Keratinocyte (primary cell): ENCODE measurements around the gene BLTP1. TPM values are rescaled to one million over a fixed set of nuclear protein-coding genes. Genes with fewer than 3 reads are reported as not detected.

ENCODE experiments used
- DNase-seq: peaks from one replicate; pipeline ENCODE4 v3.0.0-alpha.2; 2011; ENCODE audit warnings: low read depth, missing footprints, low spot score
- FAIRE-seq: peaks from 2 replicates; lab custom pipeline; 2011; peaks lifted over from hg19 to GRCh38; lab: Jason Lieb, UNC
- H2AFZ ChIP-seq: 2 replicates; pipeline ENCODE4 v1.6.0; 2012; ENCODE audit warnings: low read length, control low read depth, inconsistent platforms; ENCODE audit not compliant: control insufficient read depth
- H3K27ac ChIP-seq: 2 replicates; pipeline ENCODE4 v1.5.1; 2011; ENCODE audit warnings: low read length; ENCODE audit not compliant: control insufficient read depth, insufficient read depth
- H3K27me3 ChIP-seq: 3 replicates; pipeline ENCODE4 v1.6.0; 2011; ENCODE audit warnings: low read length; ENCODE audit not compliant: control insufficient read depth, insufficient read depth; ENCODE audit errors: extremely low read depth
- H3K36me3 ChIP-seq, 2 experiments: 2 replicates in 1 of 2; 3 replicates in 1 of 2; pipeline ENCODE4 v1.5.1; 2011; ENCODE audit warnings: low read length in 2 of 2, mild to moderate bottlenecking in 1 of 2; ENCODE audit not compliant: control insufficient read depth in 2 of 2, insufficient read depth in 2 of 2; ENCODE audit errors: extremely low read depth in 1 of 2
- H3K4me1 ChIP-seq: 3 replicates; pipeline ENCODE4 v1.5.1; 2011; ENCODE audit warnings: low read length; ENCODE audit not compliant: control insufficient read depth, insufficient read depth; ENCODE audit errors: extremely low read depth
- H3K4me2 ChIP-seq: 3 replicates; pipeline ENCODE4 v1.6.0; 2011; ENCODE audit warnings: low read depth, low read length; ENCODE audit not compliant: control insufficient read depth, insufficient read depth; ENCODE audit errors: extremely low read depth
- H3K4me3 ChIP-seq, 3 experiments: fragments of 200-600 bp in 1 of 3; sonication (generic) in 1 of 3; 2 replicates in 2 of 3; 3 replicates in 1 of 3; pipeline ENCODE4 v1.5.1; 2011 to 2016; ENCODE audit warnings: low read length in 3 of 3, mild to moderate bottlenecking in 3 of 3, control low read depth in 2 of 3, inconsistent platforms in 1 of 3, low read depth in 1 of 3, mixed read lengths in 1 of 3, mixed run types in 1 of 3, moderate library complexity in 1 of 3; ENCODE audit not compliant: control insufficient read depth in 2 of 3, insufficient read depth in 2 of 3; ENCODE audit errors: extremely low read depth in 1 of 3
- H3K79me2 ChIP-seq: 2 replicates; pipeline ENCODE4 v1.6.0; 2012; ENCODE audit warnings: low read length; ENCODE audit not compliant: control insufficient read depth, insufficient read depth
- H3K9ac ChIP-seq: 3 replicates; pipeline ENCODE4 v1.6.0; 2011; ENCODE audit warnings: low read length; ENCODE audit not compliant: control insufficient read depth, insufficient read depth; ENCODE audit errors: extremely low read depth
- H3K9me1 ChIP-seq: 3 replicates; pipeline ENCODE4 v1.6.0; 2011; ENCODE audit warnings: low read length; ENCODE audit not compliant: control insufficient read depth, insufficient read depth; ENCODE audit errors: extremely low read depth
- H3K9me3 ChIP-seq: 2 replicates; pipeline ENCODE4 v1.5.1; 2012; ENCODE audit warnings: low read depth, low read length; ENCODE audit not compliant: control insufficient read depth
- H4K20me1 ChIP-seq: 3 replicates; pipeline ENCODE4 v1.6.0; 2011; ENCODE audit warnings: low read length; ENCODE audit not compliant: control insufficient read depth, insufficient read depth; ENCODE audit errors: extremely low read depth
- EZH2 ChIP-seq: IDR thresholded peaks from one replicate; pipeline ENCODE4 v1.6.1; 2012; ENCODE audit warnings: inconsistent platforms, mild to moderate bottlenecking, low read length, moderate library complexity
- dilution Hi-C: fragments of 300-500 bp; cut with MboI; formaldehyde crosslinking; loops from one replicate; pipeline ENCODE4 v1.7.0; 2020; ENCODE audit warnings: low sequenced_read_pairs; ENCODE audit not compliant: extremely low pct_ligation_motif_present
- polyA plus RNA-seq, 5 experiments: library from polyadenylated mRNA; depleted of rRNA in 3 of 5; stranded (reverse) in 3 of 5; stranded (forward) in 1 of 5; unstranded in 1 of 5; fragments of >200 nt; gene quantifications; 1 replicate in 1 of 5; 2 replicates in 3 of 5; 3 replicates in 1 of 5; pipeline versions ENCODE4 v1.2.1 to v1.2.3, GENCODE V29; 2011 to 2012; ENCODE audit warnings: missing spikeins in 2 of 5, low read depth in 1 of 5, low replicate concordance in 1 of 5
- TF ChIP-seq, protein P1 (sequence below), 3 experiments: IDR thresholded peaks in 1 of 3; conservative IDR thresholded peaks in 1 of 3; optimal IDR thresholded peaks in 1 of 3; 2 replicates in 2 of 3; 3 replicates in 1 of 3; pipeline versions ENCODE3 to v1.5.1; 2011; ENCODE audit warnings: low read length in 3 of 3, mild to moderate bottlenecking in 3 of 3, moderate library complexity in 2 of 3, control low read depth in 1 of 3, inconsistent platforms in 1 of 3; ENCODE audit not compliant: insufficient read depth in 2 of 3; ENCODE audit errors: extremely low read depth in 1 of 3

BLTP1 gene
- polyA plus RNA-seq, 1 donor (not counting 4 experiments of a cell fraction or from before 2014, with no cell fraction given), result 28.9 TPM

DNA sequence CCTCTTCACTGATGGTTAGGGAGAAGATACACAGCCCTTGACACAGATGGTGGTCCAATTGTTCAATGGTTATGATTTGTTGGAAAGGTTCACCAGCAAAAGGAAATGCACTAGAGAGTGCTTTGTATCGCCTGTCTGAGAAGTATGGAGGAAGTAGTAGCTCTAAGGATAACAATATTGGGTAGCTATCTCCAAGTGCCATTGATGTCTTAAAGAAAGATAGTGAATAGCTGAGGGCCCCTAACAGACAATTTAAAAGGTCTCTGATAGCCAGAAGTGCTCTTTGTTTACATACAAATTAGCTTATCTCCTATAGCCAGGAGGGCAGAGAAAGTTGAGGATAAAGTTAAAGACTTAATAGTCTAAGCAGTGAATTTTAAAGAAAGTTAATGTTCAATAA, 33.9 kb upstream of the BLTP1 start:
- dilution Hi-C loops, result no loop called here
- H3K27ac ChIP-seq, result no peak overlapping the region
- H3K9ac ChIP-seq, result no peak overlapping the region
- H3K9me1 ChIP-seq, result no peaks in the 10 kb centered on the region
- H3K4me3 ChIP-seq, result no peak overlapping the region
- H3K79me2 ChIP-seq, result no peaks in the 10 kb centered on the region
- no peaks in the 10 kb centered on the region for H3K9me3 ChIP-seq
- no peak for DNase-seq
- no peaks in the 10 kb centered on the region for H3K36me3 ChIP-seq
- FAIRE-seq, result no peak
- no peak for TF ChIP-seq EZH2
- TF ChIP-seq, protein P1, sequence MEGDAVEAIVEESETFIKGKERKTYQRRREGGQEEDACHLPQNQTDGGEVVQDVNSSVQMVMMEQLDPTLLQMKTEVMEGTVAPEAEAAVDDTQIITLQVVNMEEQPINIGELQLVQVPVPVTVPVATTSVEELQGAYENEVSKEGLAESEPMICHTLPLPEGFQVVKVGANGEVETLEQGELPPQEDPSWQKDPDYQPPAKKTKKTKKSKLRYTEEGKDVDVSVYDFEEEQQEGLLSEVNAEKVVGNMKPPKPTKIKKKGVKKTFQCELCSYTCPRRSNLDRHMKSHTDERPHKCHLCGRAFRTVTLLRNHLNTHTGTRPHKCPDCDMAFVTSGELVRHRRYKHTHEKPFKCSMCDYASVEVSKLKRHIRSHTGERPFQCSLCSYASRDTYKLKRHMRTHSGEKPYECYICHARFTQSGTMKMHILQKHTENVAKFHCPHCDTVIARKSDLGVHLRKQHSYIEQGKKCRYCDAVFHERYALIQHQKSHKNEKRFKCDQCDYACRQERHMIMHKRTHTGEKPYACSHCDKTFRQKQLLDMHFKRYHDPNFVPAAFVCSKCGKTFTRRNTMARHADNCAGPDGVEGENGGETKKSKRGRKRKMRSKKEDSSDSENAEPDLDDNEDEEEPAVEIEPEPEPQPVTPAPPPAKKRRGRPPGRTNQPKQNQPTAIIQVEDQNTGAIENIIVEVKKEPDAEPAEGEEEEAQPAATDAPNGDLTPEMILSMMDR (optimal IDR thresholded peaks at IDR 0.05 in 1 of 3, IDR thresholded peaks at IDR 0.05 in 1 of 3, conservative IDR thresholded peaks at IDR 0.05 in 1 of 3; ENCODE audit: extremely low read depth in 1 of 3, insufficient read depth in 2 of 3, low read length in 3 of 3), result no peak
- H2AFZ ChIP-seq, result no peak overlapping the region
- H4K20me1 ChIP-seq, result no peaks in the 10 kb centered on the region
- H3K4me1 ChIP-seq, result no peaks in the 10 kb centered on the region
- H3K4me2 ChIP-seq, result no peak overlapping the region
- H3K27me3 ChIP-seq, result no peaks in the 10 kb centered on the region

DNA sequence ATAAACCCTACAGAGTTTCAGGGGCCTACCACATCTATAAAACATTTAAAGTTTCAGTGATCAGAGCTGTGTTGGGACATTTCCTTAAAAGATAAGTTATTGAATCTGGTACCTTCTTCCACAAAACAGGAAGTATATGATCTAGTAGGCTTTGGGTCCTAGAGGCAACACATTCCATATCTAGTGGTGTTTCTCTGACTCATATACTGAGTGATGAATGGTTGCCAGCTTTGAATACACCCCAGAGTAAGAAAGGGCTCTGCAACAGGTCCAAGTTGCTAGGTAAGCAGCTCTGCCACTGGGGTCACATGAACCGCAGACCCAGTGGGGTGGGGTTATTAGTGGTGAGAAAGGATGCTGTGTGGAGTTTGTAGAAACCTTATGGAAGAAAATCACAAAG, 32.4 kb upstream of the BLTP1 start:
- no peak for FAIRE-seq

More for the DNA sequence above, 32.4 kb upstream of the BLTP1 start:
- DNase-seq, result no peak
- Histone ChIP-seq H3K36me3 (no peaks in the 10 kb centered on the region), H3K27me3 (no peaks in the 10 kb centered on the region), H3K9me1 (no peaks in the 10 kb centered on the region), H3K79me2 (no peaks in the 10 kb centered on the region), H3K27ac (no peak overlapping the region), H3K4me2 (no peak overlapping the region), H3K9ac (no peak overlapping the region), H3K9me3 (no peaks in the 10 kb centered on the region), H4K20me1 (no peaks in the 10 kb centered on the region), H3K4me3 (no peak overlapping the region), H3K4me1 (no peaks in the 10 kb centered on the region), H2AFZ (no peak overlapping the region)
- TF ChIP-seq, protein P1 (optimal IDR thresholded peaks at IDR 0.05 in 1 of 3, IDR thresholded peaks at IDR 0.05 in 1 of 3, conservative IDR thresholded peaks at IDR 0.05 in 1 of 3; ENCODE audit: extremely low read depth in 1 of 3, insufficient read depth in 2 of 3, low read length in 3 of 3), result no peak
- TF ChIP-seq EZH2, result no peak
- dilution Hi-C loops, result no loop called here
